Left ventricle myocardium superior (tissue), 1 donor: ENCODE data around the gene CDCP1. TPM values are rescaled to one million over a fixed set of nuclear protein-coding genes. Genes with fewer than 3 reads are reported as not detected.
"Not testable (repeated sequence)": the region's sequence is repeated elsewhere in the genome, so short reads cannot be mapped to it uniquely, and the experiment has no call there.

Experiments
- ATAC-seq: fragments of 200-7000 bp; cut with Tn5 transposase; one replicate; pipeline ENCODE4 v1.9.1; 2020; ENCODE audit warnings: mild to moderate bottlenecking, moderate library complexity
- DNase-seq: peaks from one replicate; pipeline ENCODE4 v3.0.0-alpha.2; 2020
- intact Hi-C: fragments of 100-400 bp; cut with micrococcal nuclease; formaldehyde crosslinking; loops from one replicate; pipeline ENCODE4 v1.11.0; 2022
- total RNA-seq: library from RNA; stranded (reverse); fragmentation: NEBNext Ultra II Directional; extraction: Animal tissue kit (Norgen Biotek cat#: 25700); gene quantifications from one replicate; pipeline ENCODE4 v1.2.1, GENCODE V29; 2021
- donor health status: DM: no; HTN: yes; CAD: no; lungs with severe emphysema.

CDCP1 gene
- total RNA-seq, 1 donor from 2014 or later = 0.30 TPM

DNA sequence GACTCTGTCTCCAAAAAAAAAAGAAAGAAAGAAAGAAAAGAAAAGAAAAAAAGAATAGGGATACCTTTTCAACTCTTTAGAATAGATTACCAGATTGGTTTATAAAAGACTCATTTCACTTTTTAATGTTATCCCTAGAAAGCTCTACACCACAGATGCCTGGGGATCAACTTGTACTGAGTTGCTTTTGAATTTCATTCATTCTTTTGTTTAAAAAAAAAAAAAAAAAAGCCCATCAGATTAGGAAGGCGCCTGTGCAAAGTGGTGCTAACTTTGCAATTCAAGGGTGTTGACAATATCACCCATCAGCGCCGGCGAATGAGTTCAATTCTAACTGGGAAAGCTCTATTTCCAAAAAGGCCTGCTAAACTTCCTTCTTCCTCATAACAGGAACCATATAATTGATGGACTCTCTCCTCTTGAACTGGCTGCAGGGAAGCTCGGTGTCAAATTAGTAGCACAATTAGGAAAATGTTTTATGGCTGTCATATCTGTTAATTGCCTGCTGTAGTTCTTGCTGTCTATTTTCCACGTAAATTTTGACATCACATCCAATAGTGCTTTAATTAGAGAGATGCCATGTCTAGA is 48.8 kb downstream of the CDCP1 start:
- DNase-seq (no peak), ATAC-seq (no peak)
- intact Hi-C loops = no loop called here

DNA sequence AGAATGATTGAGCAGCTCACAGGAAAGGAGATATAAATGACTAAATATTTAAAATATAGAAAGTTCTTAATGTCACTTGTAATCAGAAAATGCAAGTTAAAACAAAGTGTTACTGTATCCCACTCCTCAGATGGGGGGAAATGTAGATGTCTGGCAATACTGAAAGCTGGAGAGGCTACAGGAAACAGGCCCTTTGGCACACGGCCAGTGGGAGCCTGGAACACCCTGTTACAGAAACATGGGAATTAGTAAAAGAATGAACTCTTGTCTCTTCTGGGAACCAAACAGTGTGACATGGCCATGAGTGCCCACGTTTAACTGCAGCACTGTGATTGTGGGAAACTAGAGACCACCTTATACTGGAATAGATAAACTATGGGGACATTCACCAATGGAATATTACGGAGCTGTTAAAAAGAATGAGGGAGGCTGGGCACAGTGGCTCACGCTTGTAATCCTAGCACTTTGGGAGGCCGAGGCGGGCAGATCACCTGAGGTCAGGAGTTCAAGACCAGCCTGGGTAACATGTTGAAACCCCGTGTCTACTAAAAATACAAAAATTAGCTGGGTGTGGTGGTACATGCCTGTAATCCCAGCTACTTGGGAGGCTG is 50.2 kb downstream of the CDCP1 start:
- ATAC-seq = no peak
- intact Hi-C loops = no loop called here
- peak; percentile 51 for DNase-seq

DNA sequence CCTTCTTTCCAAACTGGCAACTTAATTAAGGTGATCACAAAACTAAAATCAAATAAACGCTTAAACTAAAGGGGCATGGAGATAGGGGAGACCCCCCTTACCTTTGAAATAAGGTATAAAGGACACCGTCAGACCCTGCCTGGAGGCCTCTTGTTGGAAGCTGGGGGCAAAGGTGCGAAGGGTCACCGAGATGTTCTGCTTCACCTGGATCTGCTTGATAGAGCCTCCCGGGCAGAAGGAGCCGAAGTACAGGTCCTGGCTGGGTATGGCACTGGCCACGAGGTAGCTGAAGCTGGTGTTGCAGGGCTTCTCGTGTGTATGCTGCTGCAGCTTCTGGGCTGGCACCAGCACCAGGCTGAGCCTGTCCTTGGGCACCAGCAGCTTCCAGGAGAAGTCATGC is 53.0 kb downstream of the CDCP1 start:
- intact Hi-C loops = no loop called here
- ATAC-seq (no peak), DNase-seq (no peak)

DNA sequence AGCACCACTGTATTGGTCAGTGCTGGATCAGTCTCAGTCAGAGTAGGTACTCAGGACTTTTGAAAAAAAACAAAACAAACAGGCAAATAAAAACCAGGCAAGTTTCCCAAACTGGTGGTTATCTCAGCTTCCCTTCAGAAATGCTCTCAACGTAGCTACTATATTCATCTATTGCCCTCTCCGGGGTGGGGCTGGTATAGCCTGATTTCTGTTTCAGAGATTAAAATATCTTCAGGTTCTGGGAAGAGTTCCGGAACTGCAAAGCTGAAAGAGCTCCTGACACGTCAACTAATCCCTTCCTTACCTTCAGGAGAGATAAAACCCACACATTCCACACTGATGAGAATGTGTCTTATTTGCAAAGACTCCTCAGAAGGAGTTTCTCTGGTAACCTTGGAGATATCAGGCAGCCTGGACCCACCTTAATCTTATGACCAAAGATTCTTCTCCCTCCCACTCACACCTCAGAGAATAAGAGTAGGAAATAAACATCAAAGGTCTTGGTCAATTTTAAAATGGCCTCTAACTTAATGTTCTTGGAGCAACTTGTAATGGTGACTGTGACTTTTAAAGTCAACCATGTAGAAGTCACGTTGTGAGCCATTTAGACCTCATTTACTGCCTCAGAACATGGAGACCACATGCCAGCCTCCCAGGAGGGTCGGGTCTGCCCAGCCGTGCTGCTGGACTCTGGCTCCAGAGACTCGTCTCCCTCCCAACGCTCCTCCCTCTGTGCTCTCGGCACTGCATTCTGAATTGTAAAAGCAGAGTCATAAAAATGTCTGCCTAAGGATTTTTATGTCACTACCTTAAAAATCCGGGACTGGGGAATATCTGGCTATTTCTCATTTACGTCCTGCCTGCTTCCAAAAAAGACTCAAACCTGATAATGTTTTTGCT is 53.8 kb downstream of the CDCP1 start:
- ATAC-seq = peak; percentile 23
- intact Hi-C loops = no loop called here
- no peak for DNase-seq

DNA sequence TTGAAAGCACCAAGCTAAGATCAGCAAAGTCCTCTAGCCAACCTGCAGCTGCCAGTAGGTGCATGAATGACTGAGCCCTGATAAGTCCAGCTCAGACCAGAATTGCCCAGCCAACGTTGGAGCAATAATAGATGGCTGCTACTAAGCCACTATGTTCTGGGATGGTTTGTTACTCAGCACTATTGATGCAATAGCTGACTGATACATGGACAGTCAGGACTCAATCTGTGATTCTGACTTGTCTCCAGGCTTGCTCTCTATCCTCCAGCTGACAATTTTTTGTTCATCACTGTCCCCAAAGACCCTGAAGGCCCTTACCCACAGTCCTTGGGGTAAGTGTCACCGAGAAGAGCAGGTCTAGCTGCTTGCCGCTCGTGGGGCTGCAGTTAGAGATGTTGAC is 55.3 kb downstream of the CDCP1 start:
- intact Hi-C loops = no loop called here
- DNase-seq = no peak
- ATAC-seq = no peak

DNA sequence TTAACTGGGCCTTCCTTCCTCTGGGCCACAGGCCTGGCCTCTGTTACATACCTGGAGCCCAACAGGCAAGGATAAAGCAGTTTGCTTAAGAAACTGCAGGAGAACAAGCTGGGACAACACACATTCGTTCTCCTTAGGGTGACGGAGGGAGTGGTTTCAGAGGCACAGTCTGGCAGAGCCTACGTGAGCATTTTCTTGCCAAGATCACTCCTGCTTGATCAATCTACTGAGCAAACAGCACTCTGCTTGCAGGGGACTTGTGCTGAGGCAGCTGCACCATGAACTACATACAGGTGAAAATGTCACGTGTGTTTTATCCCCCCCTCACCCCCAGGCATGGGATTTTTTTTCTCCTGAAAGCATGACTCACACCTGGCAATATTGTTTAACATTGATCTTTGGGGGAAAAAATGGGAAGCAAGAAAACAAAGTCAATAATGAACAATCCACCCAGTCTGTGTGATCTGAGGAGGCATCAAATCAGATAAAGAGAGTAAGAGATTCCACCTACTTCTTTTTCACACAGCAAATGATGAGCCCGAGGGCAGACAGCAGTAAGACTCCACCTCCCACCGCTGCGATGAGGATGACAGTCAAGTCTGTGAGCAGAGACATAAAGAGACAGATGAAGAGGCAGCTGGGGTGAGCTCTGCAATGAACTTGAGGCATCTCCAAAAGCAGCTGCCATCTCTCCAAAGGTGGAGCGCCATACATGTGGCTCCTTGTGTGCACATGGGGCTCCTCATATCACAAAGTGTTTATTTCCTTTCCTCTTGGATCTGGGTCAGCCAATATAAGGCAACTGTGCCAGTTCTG is 57.4 kb downstream of the CDCP1 start:
- peak; percentile 16 for ATAC-seq
- no peak for DNase-seq
- intact Hi-C loops = no loop called here

DNA sequence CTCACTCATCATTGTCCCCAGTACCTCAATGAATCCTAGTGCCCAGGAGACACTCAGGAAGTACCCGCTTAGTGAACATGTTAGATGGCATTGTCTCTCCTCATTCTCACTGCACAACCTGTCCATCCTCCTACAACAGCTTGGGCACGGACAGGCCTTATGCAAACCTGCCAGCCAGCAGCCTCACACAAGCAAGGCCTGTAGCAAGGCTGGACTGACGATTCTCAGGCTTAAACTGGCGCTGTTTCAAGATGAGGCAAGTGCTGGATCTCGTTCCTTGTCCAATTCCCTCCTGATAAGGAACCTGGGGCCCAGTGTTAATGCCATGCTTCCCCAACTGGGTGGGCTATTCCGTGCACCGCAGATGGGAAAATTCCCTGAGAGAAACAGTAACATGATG is 59.0 kb downstream of the CDCP1 start:
- no peak for DNase-seq
- intact Hi-C loops = no loop called here
- ATAC-seq = peak; percentile 62

DNA sequence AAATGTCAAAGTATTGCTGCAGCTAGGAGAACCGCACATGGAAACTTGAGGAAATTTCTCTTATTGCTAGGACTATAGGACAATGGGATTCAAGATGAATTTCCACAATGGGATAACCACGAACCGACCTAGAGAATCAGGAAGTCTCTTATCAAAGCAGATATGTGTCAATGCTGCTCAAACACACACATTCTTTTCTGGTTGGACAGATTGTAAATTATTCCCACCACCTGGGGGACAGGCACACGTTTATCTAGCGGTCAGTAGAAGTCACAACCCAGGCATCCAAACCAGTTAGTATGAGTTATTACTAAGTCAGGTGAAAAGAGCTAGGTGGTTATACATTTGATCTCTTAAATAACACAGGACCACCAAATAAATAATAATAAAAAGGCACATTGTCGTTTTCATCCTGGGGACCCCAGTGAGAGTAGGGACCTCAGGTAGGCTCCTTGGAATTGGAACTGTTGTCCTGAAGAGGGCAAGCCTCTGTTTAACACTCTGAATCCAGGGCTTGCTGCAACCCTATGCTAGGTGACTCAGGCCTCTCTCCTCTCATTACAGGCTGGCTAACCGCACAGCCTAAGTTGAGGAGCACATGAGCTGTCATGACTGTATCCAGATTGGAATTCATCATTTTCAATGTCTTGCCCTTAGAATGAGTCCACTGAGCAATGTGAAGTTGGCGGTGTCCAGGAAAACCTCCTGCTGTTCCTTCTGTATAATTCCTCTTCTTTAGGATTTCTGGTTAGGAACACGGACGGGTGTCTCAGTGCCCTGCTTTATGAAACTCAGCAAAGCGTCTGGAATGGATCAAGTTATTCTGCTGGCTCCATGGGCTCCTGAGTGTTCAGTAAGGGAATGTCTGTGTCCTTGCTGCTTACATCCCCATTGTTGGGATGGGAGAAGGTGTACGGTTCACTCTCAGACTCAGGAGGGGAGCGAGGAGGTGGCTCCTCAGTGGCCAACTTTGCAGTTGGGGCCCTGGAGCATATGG is 61.1 kb downstream of the CDCP1 start:
- no peak for ATAC-seq

DNA sequence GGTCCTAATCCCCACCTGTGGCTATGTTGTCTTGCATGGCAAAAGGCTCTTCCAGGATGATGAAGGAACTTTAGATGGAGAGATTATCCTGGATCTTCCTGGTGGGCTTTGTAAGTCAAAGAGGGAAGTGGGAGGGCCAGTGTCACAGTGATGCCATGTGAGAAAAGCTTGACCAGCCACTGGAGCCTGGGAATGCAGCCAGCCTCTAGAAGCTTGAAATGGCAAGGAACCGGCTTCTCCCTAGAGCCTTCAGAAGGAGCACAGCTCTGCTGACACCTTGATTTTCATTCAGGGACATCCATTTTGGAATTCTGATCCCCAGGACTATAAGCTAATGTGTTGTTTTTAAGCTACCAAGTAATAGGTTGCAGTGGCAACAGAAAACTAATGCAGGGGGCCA is 61.8 kb downstream of the CDCP1 start:
- intact Hi-C loops = no loop called here
- DNase-seq (no peak), ATAC-seq (no peak)

More for the DNA sequence above, 61.1 kb downstream of the CDCP1 start:
- no peak for DNase-seq
- intact Hi-C loops = no loop called here

DNA sequence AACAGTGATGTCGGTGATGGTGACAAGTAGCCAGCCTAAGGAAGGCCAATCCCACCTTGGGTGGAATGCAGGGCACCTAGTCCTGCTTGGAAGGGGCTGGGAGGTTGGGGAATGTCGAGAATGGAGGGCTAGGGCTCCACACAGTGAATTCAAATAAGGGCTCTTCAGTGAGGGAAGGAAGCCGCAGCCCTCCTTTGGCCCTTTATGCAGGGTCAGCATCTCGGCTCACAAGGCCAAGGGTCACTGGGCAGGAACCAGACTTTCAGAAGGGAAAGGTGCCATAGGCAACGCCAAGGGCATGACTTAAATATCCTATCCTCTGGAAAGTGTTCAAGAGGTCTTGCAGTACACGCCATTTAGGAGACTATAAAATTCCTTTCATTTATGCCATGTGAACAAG is 63.2 kb downstream of the CDCP1 start:
- intact Hi-C loops = no loop called here
- ATAC-seq (no peak), DNase-seq (no peak)

DNA sequence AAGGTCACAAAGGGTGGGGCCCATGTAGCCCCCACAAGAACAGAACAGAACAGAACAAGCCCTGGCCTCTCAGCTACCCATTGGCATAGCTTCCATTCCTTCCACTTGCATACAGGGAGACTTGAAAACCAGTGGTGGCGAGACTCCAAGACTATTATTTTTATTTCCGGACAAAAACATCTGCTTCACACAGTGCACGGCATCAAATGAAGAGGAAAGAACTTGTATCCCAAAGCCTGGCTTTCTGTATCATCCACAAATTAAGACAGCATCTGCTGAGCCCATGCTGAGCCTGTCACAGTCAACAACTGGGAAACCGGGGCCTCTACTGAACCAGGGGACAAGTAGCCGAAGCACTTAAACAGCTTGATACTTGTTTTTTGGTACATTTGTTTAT is 64.0 kb downstream of the CDCP1 start:
- ATAC-seq (no peak), DNase-seq (no peak)
- intact Hi-C loops = no loop called here

DNA sequence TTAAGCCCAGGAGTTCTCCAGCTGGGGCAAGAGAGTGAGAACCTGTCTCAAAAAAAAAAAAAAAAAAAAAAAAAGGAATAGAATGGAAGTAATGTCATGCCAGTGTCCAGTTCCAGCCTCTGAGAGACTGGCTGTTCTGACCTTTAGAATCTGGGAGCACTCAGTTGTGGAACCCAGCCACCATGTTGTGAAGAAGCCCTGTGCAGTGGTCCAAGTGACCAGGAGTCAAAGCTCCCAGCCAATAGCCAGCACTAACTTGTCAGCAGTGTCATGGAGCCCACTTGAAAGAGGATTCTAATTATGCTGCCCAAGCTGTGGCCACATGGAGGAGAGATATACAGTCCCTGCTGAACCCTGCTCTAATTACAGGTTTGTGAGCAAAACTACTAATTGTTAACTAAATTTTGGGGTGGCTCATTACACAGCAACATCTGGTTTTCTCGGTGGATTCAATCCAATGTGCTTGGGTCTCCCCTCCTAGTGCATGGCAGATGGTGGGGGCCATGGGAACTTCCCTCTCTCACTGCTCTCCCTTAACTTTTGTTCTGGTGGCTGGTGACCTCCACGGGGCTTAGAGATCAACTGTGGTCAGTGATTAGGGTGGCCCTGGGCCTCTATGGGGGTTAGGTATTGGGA is 64.6 kb downstream of the CDCP1 start:
- intact Hi-C loops = no loop called here
- DNase-seq (no peak), ATAC-seq (no peak)

DNA sequence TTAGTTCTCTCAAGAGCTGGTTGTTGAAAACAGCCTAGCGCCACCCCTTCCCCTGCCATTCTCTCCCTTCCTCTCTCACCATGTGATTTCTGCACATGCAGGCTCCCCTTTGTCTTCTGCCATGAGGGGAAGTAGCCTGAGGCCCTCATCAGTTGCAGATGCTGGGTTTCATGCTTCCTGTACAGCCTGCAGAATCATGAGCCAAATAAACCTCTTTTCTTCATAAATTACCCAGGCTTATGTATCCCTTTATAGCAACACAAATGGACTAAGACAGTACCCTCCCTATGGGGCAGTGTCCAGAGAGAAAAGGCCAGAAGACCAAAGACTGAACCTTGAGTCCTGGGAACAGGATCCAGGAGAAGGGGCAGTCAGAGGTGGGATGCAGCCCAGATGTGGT is 65.4 kb downstream of the CDCP1 start:
- no peak for DNase-seq
- intact Hi-C loops = no loop called here

DNA sequence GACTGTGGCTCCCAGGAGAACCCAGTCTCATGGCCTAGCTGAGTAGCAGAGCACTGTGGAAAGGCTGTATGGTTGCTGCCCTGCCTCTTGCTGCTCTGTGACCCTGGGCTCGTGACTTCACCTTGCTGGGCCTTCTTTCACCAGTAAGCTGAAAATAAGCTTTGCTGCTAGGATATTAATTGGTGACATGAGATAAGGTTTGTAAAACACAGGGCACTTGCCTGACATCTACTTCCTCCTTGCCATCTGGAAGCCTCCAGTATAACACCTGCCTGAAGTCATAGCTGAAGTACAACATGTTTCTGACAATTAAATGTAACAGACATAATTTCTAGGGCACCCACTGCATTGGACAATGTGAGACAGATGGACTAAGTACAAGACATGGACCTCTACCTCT is 66.5 kb downstream of the CDCP1 start:
- intact Hi-C loops = no loop called here
- no peak for DNase-seq
- peak; percentile 72 for ATAC-seq

More for the DNA sequence above, 65.4 kb downstream of the CDCP1 start:
- ATAC-seq = no peak

DNA sequence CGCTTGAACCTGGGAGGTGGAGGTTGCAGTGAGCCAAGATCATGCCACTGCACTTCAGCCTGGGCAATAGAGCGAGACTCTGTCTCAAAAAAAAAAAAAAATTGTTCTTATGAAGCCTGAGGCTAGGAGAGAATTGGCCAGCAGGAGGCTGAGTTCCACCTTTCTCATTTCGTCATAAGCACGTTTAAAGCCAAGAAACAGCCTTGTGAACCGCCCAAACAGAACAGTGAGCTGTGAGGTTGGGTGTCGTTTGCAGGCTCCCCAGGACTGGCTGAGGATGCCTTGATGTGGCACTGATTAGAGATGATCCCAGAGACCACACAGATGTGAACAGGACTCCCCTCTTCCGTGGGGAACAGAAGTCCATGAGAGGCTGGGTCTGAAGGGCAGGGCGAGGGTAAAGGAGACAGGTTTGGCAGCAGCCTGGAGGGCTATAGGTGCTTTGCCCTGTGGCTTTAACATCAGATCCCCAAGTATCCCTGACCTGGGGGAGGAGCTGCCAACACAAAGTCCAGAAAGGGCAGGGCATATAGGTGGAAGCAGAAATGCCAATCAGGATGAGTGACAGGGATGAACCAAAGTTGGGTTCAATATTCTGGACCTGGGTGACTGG is 67.2 kb downstream of the CDCP1 start:
- DNase-seq (no peak), ATAC-seq (peak; percentile 36)
- intact Hi-C loops = no loop called here

DNA sequence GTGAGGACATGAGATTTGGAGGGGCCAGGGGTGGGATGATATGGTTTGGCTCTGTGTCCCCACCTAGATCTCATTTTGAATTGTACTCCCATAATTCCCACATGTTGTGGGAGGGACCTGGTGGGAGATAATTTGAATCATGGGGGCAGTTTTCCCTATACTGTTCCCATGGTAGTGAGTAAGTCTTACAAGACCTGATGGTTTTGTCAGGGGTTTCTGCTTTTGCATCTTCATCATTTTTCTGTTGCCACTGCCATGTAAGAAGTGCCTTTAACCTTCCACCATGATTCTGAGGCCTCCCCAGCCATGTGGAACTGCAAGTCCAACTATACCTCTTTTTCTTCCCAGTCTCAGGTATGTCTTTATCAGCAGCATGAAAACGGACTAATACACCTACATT is 67.9 kb downstream of the CDCP1 start:
- intact Hi-C loops, ATAC-seq, DNase-seq: not testable (repeated sequence)

DNA sequence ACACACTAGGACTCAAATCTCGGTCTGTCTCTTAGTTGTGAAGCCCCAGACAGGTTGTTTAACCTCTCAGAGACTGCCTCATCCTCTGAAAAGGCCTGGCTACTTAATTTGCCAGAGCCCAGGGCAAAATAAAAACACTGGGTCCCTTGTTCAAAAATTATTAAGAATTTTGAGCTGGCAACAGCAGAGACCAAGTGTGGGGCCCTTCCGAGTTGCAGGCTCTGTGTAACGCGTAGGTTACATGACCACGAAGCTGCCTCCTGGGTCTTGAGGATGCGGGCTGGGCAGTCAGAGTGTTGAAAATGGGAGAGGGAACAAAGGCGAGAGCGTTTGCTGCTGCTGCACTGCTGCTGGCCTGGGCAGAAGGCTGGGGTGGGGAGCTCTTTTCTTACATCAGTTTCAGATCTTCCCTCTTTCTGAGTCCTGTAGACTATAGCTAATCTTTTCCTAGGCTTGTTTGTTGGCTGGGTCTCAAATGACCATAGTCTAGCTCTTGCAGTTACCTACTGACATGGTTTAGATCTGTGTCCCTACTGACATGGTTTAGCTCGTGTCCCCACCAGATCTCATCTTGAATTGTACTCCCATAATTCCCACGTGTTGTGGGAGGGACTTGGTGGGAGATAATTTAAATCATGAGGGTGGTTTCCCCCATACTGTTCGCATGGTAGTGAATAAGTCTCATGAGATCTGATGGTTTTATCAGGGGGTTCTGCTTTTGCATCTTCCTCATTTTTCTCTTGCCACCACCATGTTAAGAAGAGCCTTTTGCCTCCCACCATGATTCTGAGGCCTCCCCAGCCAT is 70.2 kb downstream of the CDCP1 start:
- DNase-seq = no peak
- ATAC-seq = no peak
- intact Hi-C loops = no loop called here
